Ovary (tissue), 9 donors: ENCODE results near the gene ALPP. TPM values are rescaled to one million over a fixed set of nuclear protein-coding genes. Genes with fewer than 3 reads are reported as not detected.

Experiments
- DNase-seq, 5 donors: peaks; one replicate each; pipeline ENCODE4 v3.0.0-alpha.2; 2019 to 2020
- H3K27ac ChIP-seq, 2 donors: fragments of 200-600 bp; one replicate each; pipeline versions ENCODE4 v1.5.1 to v1.8.0; 2019 to 2022
- H3K27me3 ChIP-seq: fragments of 200-600 bp; one replicate; pipeline ENCODE4 v1.8.0; 2022
- H3K36me3 ChIP-seq: fragments of 200-600 bp; sonication (generic); one replicate; pipeline ENCODE4 v1.5.1; 2019
- H3K4me1 ChIP-seq: one replicate; pipeline ENCODE4 v1.8.1; 2013; ENCODE audit warnings: mild to moderate bottlenecking, moderate library complexity; ENCODE audit not compliant: insufficient read depth
- H3K4me3 ChIP-seq: fragments of 200-600 bp; sonication (generic); one replicate; pipeline ENCODE4 v1.5.1; 2017
- H3K9me3 ChIP-seq, 2 donors: fragments of 200-600 bp in 1 of 2; sonication (generic) in 1 of 2; one replicate each; pipeline versions ENCODE4 v1.5.1 to v1.8.1; 2013 to 2019; ENCODE audit warnings: mild to moderate bottlenecking in 1 of 2, moderate library complexity in 1 of 2
- CTCF ChIP-seq, 3 donors: fragments of 450-650 bp in 2 of 3; fragments of 200-600 bp in 1 of 3; IDR thresholded peaks; one replicate each; pipeline versions ENCODE4 v1.5.1 to v1.8.0; 2016 to 2022; ENCODE audit warnings: antibody characterized with exemption in 3 of 3, mild to moderate bottlenecking in 1 of 3
- EP300 ChIP-seq: sonication (generic); formaldehyde crosslinking; IDR thresholded peaks from one replicate; pipeline ENCODE4 v1.6.1; 2017; ENCODE audit warnings: antibody characterized with exemption
- POLR2A ChIP-seq: fragments of 450-650 bp; IDR thresholded peaks from one replicate; pipeline ENCODE4 v1.6.1; 2017; ENCODE audit warnings: antibody characterized with exemption, mild to moderate bottlenecking, moderate library complexity
- WGBS, 3 donors: extraction: QIAGEN DNeasy Blood & Tissue Kit in 1 of 3; methylation state at CpG; one replicate each; pipeline versions ENCODE4 v1.1.5 to v1.1.7; 2013 to 2017; 5-methylcytosine and 5-hydroxymethylcytosine counted together
- intact Hi-C, 4 donors: fragments of 100-400 bp; cut with DNase I; formaldehyde crosslinking; loops; one replicate each; pipeline versions ENCODE4 v1.11.0 to v1.15.1; 2022 to 2023
- polyA plus RNA-seq, 2 donors: library from polyadenylated mRNA; stranded (reverse); fragments of 200-250 nt in 1 of 2; fragments of 350-450 nt in 1 of 2; fragmentation: Illumina TruSeq in 1 of 2; extraction: RNeasy Lipid Tissue Mini Kit (QIAGEN cat#74804) in 1 of 2; gene quantifications; one replicate each; pipeline ENCODE4 v1.2.3, GENCODE V29; 2013 to 2014
- total RNA-seq, 7 donors: library from RNA; depleted of rRNA in 2 of 7; stranded (reverse); fragments of >200 nt in 2 of 7; fragmentation: NEBNext Ultra II Directional in 3 of 7; extraction: Animal tissue kit (Norgen Biotek cat#: 25700) in 3 of 7; gene quantifications; one replicate each; pipeline versions ENCODE4 v1.1.0 to v1.2.4, GENCODE V29; 2016 to 2023
- donor health status: DM: no; HTN: no; CAD: no; lungs with moderate emphysema.
- donor health status: DM: no; HTN: no; CAD: no.
- donor health status: Bipolar disorder and iron deficiency.
- donor health status: DM: yes; HTN: yes; CAD: no.
- donor health status: DM: no; HTN: no; CAD: no.
- donor health status: DM: yes; HTN: yes; CAD: no.

ALPP gene
- total and polyA plus RNA-seq, 9 donors = 0.20 to 21.6 (median 8.5) TPM; not detected in 4

GRCh38 chr2:232351686-232352510, 26.7 kb upstream of the ALPP start:
- peak in 1 of 5 donors; percentile 26 for DNase-seq
- Histone ChIP-seq H3K36me3 (no peaks in the 10 kb centered on the region), H3K9me3 (no peaks in the 10 kb centered on the region), H3K27ac (no peak overlapping the region), H3K4me1 (peaks cover 3% of the 10 kb centered on the region), H3K4me3 (no peak overlapping the region), H3K27me3 (no peaks in the 10 kb centered on the region)
- TF ChIP-seq EP300 (no peak), POLR2A (no peak), CTCF (IDR thresholded peaks at IDR 0.05) (no peak)
- intact Hi-C loops = no loop called here
- WGBS, 3 donors = 12 to 34% (median 19%) methylated on average over 33 to 73 of the region's 73 CpGs

GRCh38 chr2:232352511-232353091, 25.9 kb upstream of the ALPP start:
- H3K36me3 ChIP-seq = no peaks in the 10 kb centered on the region
- intact Hi-C loops = no loop called here
- 40 to 43% (median 41%) methylated on average over 34 to 39 of the region's 39 CpGs for WGBS, 3 donors
- no peaks in the 10 kb centered on the region for H3K9me3 ChIP-seq
- H3K4me3 ChIP-seq = no peak overlapping the region
- TF ChIP-seq POLR2A (no peak), EP300 (no peak), CTCF (IDR thresholded peaks at IDR 0.05) (no peak)
- no peak overlapping the region for H3K27ac ChIP-seq
- no peaks in the 10 kb centered on the region for H3K27me3 ChIP-seq
- H3K4me1 ChIP-seq = peaks cover 3% of the 10 kb centered on the region
- DNase-seq = peak in 1 of 5 donors; percentile 33

DNA sequence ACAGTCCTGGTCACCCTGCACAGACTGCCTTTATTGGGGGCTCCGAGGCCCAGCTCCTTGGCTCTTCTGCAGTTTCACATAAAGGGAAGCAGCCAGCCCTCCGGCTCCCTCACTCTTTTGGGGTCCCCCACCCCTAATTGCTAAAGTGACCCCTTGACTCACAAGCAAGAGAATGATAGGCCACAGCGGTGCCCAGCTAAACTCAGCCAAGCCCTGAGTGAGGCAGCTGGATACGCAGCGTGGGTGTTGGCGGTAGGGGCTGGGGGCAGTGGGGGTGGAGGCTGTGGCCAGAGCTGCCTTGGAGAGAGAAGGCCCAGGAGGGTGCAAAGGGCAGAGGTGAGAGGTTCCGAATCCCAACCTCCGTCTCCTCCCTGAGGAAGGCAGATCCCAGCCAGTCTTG, 25.5 kb upstream of the ALPP start:
- no peak for TF ChIP-seq POLR2A
- intact Hi-C loops = no loop called here
- peaks cover 3% of the 10 kb centered on the region for H3K4me1 ChIP-seq
- no peaks in the 10 kb centered on the region for H3K27me3 ChIP-seq
- H3K36me3 ChIP-seq = no peaks in the 10 kb centered on the region
- H3K4me3 ChIP-seq = no peak overlapping the region
- no peaks in the 10 kb centered on the region for H3K9me3 ChIP-seq
- H3K27ac ChIP-seq = no peak overlapping the region
- WGBS, 3 donors = 79 to 90% (median 86%) methylated on average over 8 of the region's 8 CpGs
- DNase-seq = peak in 1 of 5 donors; percentile 18

DNA sequence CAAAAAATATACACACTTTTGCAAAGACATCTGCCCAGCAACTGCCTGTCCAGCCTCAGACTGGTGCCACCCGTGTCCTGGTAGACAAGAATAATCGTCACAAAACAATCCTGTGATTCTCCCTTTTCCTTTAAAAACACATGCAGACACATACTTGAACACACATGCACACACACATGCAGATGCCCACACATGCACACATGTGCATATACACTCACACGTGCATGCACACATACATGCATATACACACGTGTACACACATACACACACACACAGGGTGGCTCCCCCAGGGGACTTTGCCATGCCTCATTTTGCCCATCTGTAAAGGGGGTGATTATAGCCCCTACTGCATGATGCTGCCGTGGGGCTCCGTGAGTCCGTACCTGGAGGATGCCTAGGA, 24.9 kb upstream of the ALPP start:
- H3K4me3 ChIP-seq = no peak overlapping the region
- WGBS, 3 donors = 81 to 89% (median 87%) methylated on average over 7 of the region's 7 CpGs
- H3K36me3 ChIP-seq = no peaks in the 10 kb centered on the region
- peak in 1 of 5 donors; percentile 6 for DNase-seq
- no peak overlapping the region for H3K27ac ChIP-seq
- TF ChIP-seq CTCF (IDR thresholded peaks at IDR 0.05) (no peak), EP300 (no peak), POLR2A (no peak)
- H3K4me1 ChIP-seq = peaks cover 3% of the 10 kb centered on the region
- H3K27me3 ChIP-seq = no peaks in the 10 kb centered on the region
- intact Hi-C loops = no loop called here
- no peaks in the 10 kb centered on the region for H3K9me3 ChIP-seq

DNA sequence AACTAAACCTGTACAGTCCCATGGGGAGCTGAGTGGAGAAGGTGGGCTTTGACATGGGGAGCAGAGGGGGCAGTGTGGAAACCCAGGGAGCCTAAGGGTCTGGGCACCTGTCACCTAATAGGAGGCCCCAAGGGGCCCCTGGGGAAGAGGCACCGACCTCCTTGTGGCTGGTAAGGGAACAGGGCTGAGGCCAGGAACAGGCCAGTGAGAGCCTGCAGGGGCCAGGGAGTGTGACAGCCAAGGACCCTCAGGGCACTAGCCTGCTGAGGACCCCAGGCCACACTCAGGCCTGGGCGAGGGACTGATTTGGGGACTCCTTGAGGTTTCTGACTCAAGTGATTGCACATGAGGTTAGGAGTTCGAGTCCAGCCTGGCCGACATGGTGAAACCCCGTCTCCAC, 24.5 kb upstream of the ALPP start:
- no peak overlapping the region for H3K4me3 ChIP-seq
- no peaks in the 10 kb centered on the region for H3K27me3 ChIP-seq
- no peaks in the 10 kb centered on the region for H3K36me3 ChIP-seq
- 87 to 92% (median 90%) methylated on average over 5 of the region's 5 CpGs for WGBS, 3 donors
- peak in 1 of 5 donors; percentile 12 for DNase-seq
- peaks cover 3% of the 10 kb centered on the region for H3K4me1 ChIP-seq
- intact Hi-C loops = no loop called here
- no peaks in the 10 kb centered on the region for H3K9me3 ChIP-seq
- H3K27ac ChIP-seq = no peak overlapping the region
- no peak for TF ChIP-seq EP300
- TF ChIP-seq CTCF (IDR thresholded peaks at IDR 0.05) = no peak
- TF ChIP-seq POLR2A = no peak
